Esophagus mucosa (tissue), 1 donor: Measurements from ENCODE around the gene FAHD2B. TPM values are rescaled to one million over a fixed set of nuclear protein-coding genes. Genes with fewer than 3 reads are reported as not detected.
"Not testable (repeated sequence)": the region's sequence is repeated elsewhere in the genome, so short reads cannot be mapped to it uniquely, and the experiment has no call there.

ENCODE experiments used
- ATAC-seq: fragments of 200-7000 bp; cut with Tn5 transposase; one replicate; pipeline ENCODE4 v1.9.1; 2020
- total RNA-seq: library from RNA; stranded (reverse); gene quantifications from one replicate; pipeline ENCODE4 v1.2.4, GENCODE V29; 2023
- donor health status: DM: yes; HTN: yes; CAD: no.

Gene FAHD2B
- total RNA-seq, 1 donor from 2014 or later: 5.6 TPM

GRCh38 chr2:97067279-97068004 is 27.2 kb downstream of the FAHD2B start:
- peak; percentile 43 for ATAC-seq

GRCh38 chr2:97066030-97066429 is 28.7 kb downstream of the FAHD2B start:
- ATAC-seq: not testable (repeated sequence)

- ATAC-seq: not testable (repeated sequence)
Measured at GRCh38 chr2:97062020-97062419, 32.7 kb downstream of the FAHD2B start.

- ATAC-seq: not testable (repeated sequence)
Measured at GRCh38 chr2:97059782-97060181, 34.9 kb downstream of the FAHD2B start.

GRCh38 chr2:97056150-97056549 is 38.5 kb downstream of the FAHD2B start:
- not testable (repeated sequence) for ATAC-seq

GRCh38 chr2:97050032-97050431 is 44.6 kb downstream of the FAHD2B start:
- ATAC-seq: not testable (repeated sequence)

GRCh38 chr2:97048448-97048847 is 46.2 kb downstream of the FAHD2B start:
- ATAC-seq: not testable (repeated sequence)

- not testable (repeated sequence) for ATAC-seq
Measured at GRCh38 chr2:97046676-97047075, 48.0 kb downstream of the FAHD2B start.

GRCh38 chr2:97045895-97046499 is 48.7 kb downstream of the FAHD2B start:
- not testable (repeated sequence) for ATAC-seq

Other genes starting within 250 kb of the FAHD2B start
- 7.8 TPM for gene ANKRD39, start 236.9 kb downstream of the FAHD2B start, total RNA-seq
- 14.9 TPM for gene SEMA4C, start 224.8 kb downstream of the FAHD2B start, total RNA-seq
- gene FAM178B, start 108.3 kb downstream of the FAHD2B start, total RNA-seq: 0.44 TPM
- 8.1 TPM for gene ANKRD36, start 18.3 kb upstream of the FAHD2B start, total RNA-seq